WTC11 (cell line): Measurements from ENCODE around the gene FOXF2.
"Not testable (repeated sequence)": the region's sequence is repeated elsewhere in the genome, so short reads cannot be mapped to it uniquely, and the experiment has no call there.

ENCODE experiments used
- ATF3 ChIP-seq: sonication (generic); formaldehyde crosslinking; conservative IDR thresholded peaks from 2 replicates; pipeline ENCODE4 v1.8.1; 2022; ENCODE audit warnings: mild to moderate bottlenecking, missing genetic modification reagents
- CTCF ChIP-seq: fragments of 200-600 bp; IDR thresholded peaks from 2 replicates; pipeline ENCODE4 v1.8.0; 2022; ENCODE audit warnings: antibody characterized with exemption
- E2F5 ChIP-seq: sonication (generic); formaldehyde crosslinking; IDR thresholded peaks from 2 replicates; pipeline ENCODE4 v1.8.1; 2022; ENCODE audit warnings: mild to moderate bottlenecking, moderate library complexity, missing genetic modification reagents
- FOXJ3 ChIP-seq: sonication (generic); formaldehyde crosslinking; IDR thresholded peaks from 2 replicates; pipeline ENCODE4 v1.9.0; 2021; ENCODE audit warnings: missing genetic modification reagents, mild to moderate bottlenecking, borderline replicate concordance
- FOXP1 ChIP-seq: sonication (generic); formaldehyde crosslinking; IDR thresholded peaks from 2 replicates; pipeline ENCODE4 v1.8.0; 2022; ENCODE audit warnings: missing genetic modification reagents, mild to moderate bottlenecking, moderate library complexity, borderline replicate concordance
- GABPB1 ChIP-seq: sonication (generic); formaldehyde crosslinking; IDR thresholded peaks from 2 replicates; pipeline ENCODE4 v1.8.1; 2023; ENCODE audit warnings: mild to moderate bottlenecking, missing genetic modification reagents
- JUN ChIP-seq: sonication (generic); formaldehyde crosslinking; IDR thresholded peaks from 2 replicates; pipeline ENCODE4 v1.8.0; 2023; ENCODE audit warnings: mild to moderate bottlenecking, missing genetic modification reagents
- MYBL2 ChIP-seq: sonication (generic); formaldehyde crosslinking; IDR thresholded peaks from 2 replicates; pipeline ENCODE4 v1.8.1; 2023; ENCODE audit warnings: mild to moderate bottlenecking, moderate library complexity, missing genetic modification reagents
- RORB ChIP-seq: fragments of 250-450 bp; sonication (Bioruptor Pico); IDR thresholded peaks from 2 replicates; pipeline ENCODE4 v1.9.0; 2021; ENCODE audit warnings: mild to moderate bottlenecking
- USF1 ChIP-seq: sonication (generic); formaldehyde crosslinking; IDR thresholded peaks from 2 replicates; pipeline ENCODE4 v1.8.0; 2022; ENCODE audit warnings: mild to moderate bottlenecking, missing genetic modification reagents
- ZNF396 ChIP-seq: fragments of 250-450 bp; sonication (Bioruptor Pico); IDR thresholded peaks from 2 replicates; pipeline ENCODE4 v1.8.0; 2021; ENCODE audit warnings: mild to moderate bottlenecking, moderate library complexity, borderline replicate concordance

DNA sequence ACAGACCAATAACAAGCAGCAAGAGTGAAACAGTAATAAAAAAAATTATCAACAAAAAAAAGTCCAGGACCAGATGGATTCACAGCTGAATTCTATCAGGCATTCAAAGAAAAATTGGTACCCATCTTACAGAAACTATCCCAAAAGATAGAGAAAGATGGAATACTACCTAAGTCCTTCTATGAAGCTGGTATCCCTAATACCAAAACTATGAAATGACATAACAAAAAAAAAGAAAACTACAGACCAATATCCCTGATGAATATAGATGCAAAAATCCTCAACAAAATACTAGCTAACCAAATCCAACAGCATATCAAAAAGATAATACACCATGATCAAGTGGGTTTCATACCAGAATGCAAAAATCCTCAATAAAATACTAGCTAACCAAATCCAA, 34.3 kb upstream of the FOXF2 start:
- TF ChIP-seq ATF3 (CRISPR knock-in tag); CTCF; RORB; GABPB1 (CRISPR knock-in tag); JUN; FOXJ3 (CRISPR knock-in tag); E2F5; ZNF396 (CRISPR knock-in tag); MYBL2 (CRISPR knock-in tag); USF1 (CRISPR knock-in tag); FOXP1 (CRISPR knock-in tag): not testable (repeated sequence)
